Thymus (tissue), 11 donors: ENCODE data around the gene LMTK2. TPM values are rescaled to one million over a fixed set of nuclear protein-coding genes. Genes with fewer than 3 reads are reported as not detected.

Experiments
- DNase-seq, 9 donors: peaks; one replicate each; pipeline ENCODE4 v3.0.0-alpha.2; 2013; ENCODE audit warnings: low spot score in 9 of 9, low read depth in 6 of 9, missing footprints in 1 of 9
- H3K27ac ChIP-seq, 2 donors: one replicate each; pipeline ENCODE4 v1.5.1; 2013; ENCODE audit warnings: control low read depth in 1 of 2, low read depth in 1 of 2, low read length in 1 of 2, mild to moderate bottlenecking in 1 of 2, moderate library complexity in 1 of 2
- H3K27me3 ChIP-seq, 2 donors: one replicate each; pipeline ENCODE4 v1.5.1; 2013; ENCODE audit warnings: low read length in 1 of 2; ENCODE audit not compliant: control insufficient read depth in 2 of 2, insufficient read depth in 1 of 2
- H3K36me3 ChIP-seq, 2 donors: one replicate each; pipeline ENCODE4 v1.5.1; 2013; ENCODE audit warnings: low read length in 1 of 2, mild to moderate bottlenecking in 1 of 2, moderate library complexity in 1 of 2; ENCODE audit not compliant: control insufficient read depth in 2 of 2, insufficient read depth in 2 of 2
- H3K4me1 ChIP-seq, 2 donors: one replicate each; pipeline ENCODE4 v1.5.1; 2013; ENCODE audit warnings: low read length in 2 of 2; ENCODE audit not compliant: control insufficient read depth in 2 of 2, insufficient read depth in 2 of 2
- H3K4me3 ChIP-seq, 2 donors: one replicate each; pipeline ENCODE4 v1.5.1; 2013; ENCODE audit warnings: low read length in 2 of 2, control low read depth in 1 of 2, mild to moderate bottlenecking in 1 of 2
- H3K9me3 ChIP-seq, 2 donors: one replicate each; pipeline ENCODE4 v1.5.1; 2013; ENCODE audit warnings: low read length in 1 of 2, mild to moderate bottlenecking in 1 of 2; ENCODE audit not compliant: control insufficient read depth in 2 of 2, insufficient read depth in 1 of 2
- WGBS: extraction: QIAGEN DNeasy Blood & Tissue Kit; methylation state at CpG from one replicate; pipeline ENCODE4 v1.1.7; 2013; 5-methylcytosine and 5-hydroxymethylcytosine counted together
- polyA plus RNA-seq: library from polyadenylated mRNA; stranded (reverse); fragments of 200-250 nt; gene quantifications from one replicate; pipeline ENCODE4 v1.2.3, GENCODE V29; 2013
- total RNA-seq: library from RNA; stranded (reverse); fragments of 120-200 nt; gene quantifications from one replicate; pipeline ENCODE4 v1.2.4, GENCODE V29; 2013
- donor health status: healthy.

The LMTK2 gene
- total and polyA plus RNA-seq, 2 donors, result 4.4 to 5.4 TPM

DNA sequence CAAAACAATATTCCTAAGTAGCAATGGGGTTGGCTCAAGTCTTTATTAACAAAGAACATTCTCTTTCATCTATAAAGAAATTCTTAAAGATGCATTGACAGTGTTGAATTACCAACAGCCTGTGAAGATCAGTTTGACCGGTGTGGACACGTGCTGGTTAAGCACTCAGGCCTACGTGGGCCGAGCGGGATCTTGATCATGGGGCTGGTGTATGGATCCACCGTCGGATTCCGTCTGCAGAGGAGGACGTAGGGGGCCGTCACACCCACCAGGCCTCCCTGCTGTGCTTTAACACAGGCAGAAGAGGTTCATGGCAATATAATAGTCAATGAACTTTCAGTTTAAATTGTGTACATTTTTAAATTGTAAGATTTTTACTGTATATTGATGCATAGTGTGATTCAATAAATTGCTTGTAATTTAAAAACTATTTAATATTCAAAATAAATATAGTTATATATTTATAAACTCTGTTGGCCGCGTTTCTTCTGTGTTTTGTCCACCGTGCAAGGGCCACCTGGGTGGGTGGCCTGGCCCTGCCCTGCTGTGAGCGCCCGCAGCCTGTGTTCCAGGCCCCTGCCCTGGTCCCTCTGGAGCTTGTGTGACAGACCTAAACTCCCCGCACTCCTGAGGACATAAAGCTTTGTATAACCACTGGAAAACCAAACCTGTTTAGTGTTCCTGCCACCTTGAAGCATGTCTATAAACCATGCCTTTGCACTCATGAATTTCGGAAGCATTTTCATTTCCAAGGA lies 102.7 kb downstream of the LMTK2 start:
- DNase-seq, result no peak

DNA sequence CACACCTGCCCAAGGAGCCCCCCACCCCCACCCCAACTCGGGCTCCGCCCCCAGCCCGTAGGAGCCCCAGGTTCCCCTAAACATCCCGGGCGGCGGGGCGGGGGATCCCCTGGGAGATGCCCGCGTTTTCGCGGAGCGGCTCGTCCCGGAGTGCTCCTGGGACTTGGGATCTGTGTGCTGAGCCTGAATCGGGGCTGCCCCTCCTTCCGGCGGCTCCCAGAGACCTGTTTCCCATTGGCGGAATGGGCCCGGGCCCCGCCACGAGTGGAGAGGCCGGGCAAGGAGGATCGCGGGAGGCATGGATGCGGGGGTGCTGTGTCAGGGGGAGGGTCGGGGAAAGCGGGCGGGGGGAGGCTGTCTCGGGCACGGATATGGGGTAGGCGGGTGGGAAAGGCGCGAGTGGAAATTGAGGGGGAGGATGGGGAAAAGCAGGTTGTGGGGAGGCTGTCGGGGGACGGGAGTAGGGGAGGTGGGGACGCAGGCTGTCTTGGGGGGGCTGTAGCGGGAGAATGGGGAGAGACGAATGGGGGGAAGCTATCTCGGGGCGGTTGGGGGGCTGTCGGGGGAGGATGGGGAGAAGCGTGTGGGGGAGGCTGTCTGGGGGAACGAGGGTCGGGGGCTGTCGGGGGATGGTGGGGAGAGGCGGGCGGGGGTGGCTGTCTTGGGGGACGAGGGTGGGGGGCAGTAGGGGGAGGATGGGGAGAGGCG lies 104.0 kb downstream of the LMTK2 start:
- Histone ChIP-seq H3K27ac (no peak overlapping the region), H3K36me3 (peaks cover 11 to 21% of the 10 kb centered on the region in 2 donors), H3K27me3 (peaks cover 5 to 16% of the 10 kb centered on the region in 2 donors), H3K4me3 (peak overlapping the region in 1 of 2 donors; percentile 42), H3K4me1 (peaks cover 2 to 9% of the 10 kb centered on the region in 2 donors), H3K9me3 (no peaks in the 10 kb centered on the region)
- WGBS, result 19% methylated on average over 47 of the region's 49 CpGs
- no peak for DNase-seq

More for the DNA sequence above, 102.7 kb downstream of the LMTK2 start:
- peaks cover 19 to 28% of the 10 kb centered on the region in 2 donors for H3K36me3 ChIP-seq
- no peak overlapping the region for H3K27ac ChIP-seq
- no peak overlapping the region for H3K4me3 ChIP-seq
- WGBS, result 97% methylated on average over 17 of the region's 17 CpGs
- H3K4me1 ChIP-seq, result peaks cover 2 to 13% of the 10 kb centered on the region in 2 donors
- H3K9me3 ChIP-seq, result no peaks in the 10 kb centered on the region
- peaks cover 5 to 16% of the 10 kb centered on the region in 2 donors for H3K27me3 ChIP-seq

DNA sequence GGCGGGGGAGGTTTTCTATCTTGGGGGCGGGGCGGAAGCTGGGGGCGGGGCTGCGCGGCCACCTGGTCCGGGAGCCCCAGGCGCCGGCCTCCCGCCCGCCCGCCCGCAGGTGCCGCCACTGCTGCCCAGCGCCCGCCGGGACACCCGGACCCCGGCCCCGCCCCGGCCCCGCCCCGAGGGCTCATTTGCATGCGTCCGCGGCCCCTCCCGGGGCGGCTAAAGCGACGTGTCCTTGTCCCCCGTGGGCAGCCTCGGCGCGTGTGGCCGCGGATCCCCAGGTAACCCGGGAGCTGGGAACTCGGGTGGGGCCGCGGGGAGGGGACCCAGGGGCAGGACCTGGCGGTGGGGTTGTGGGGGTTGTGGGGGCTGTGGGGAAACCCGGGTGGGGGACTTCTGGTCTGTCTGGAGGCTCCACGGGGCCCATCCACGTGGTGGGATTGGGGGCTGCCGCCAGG lies 104.6 kb downstream of the LMTK2 start, which contains the start of gene BHLHA15:
TSS of gene BHLHA15 (plus strand) at position 219 of the 455 bp plus-strand sequence. CDS start 871 bp downstream, outside the sequence.
- no peak within 1 kb of the TSS for H3K27ac ChIP-seq
- WGBS, result 2% methylated on average over 45 of the region's 45 CpGs
- H3K9me3 ChIP-seq, result no peaks in the 10 kb centered on the region
- H3K27me3 ChIP-seq, result peaks cover 5 to 16% of the 10 kb centered on the region in 2 donors
- peak in 1 of 9 donors; percentile 23 for DNase-seq
- peaks cover 10 to 21% of the 10 kb centered on the region in 2 donors for H3K36me3 ChIP-seq
- peak within 1 kb of the TSS in 1 of 2 donors; percentile 42 for H3K4me3 ChIP-seq
- peaks cover 2 to 9% of the 10 kb centered on the region in 2 donors for H3K4me1 ChIP-seq

DNA sequence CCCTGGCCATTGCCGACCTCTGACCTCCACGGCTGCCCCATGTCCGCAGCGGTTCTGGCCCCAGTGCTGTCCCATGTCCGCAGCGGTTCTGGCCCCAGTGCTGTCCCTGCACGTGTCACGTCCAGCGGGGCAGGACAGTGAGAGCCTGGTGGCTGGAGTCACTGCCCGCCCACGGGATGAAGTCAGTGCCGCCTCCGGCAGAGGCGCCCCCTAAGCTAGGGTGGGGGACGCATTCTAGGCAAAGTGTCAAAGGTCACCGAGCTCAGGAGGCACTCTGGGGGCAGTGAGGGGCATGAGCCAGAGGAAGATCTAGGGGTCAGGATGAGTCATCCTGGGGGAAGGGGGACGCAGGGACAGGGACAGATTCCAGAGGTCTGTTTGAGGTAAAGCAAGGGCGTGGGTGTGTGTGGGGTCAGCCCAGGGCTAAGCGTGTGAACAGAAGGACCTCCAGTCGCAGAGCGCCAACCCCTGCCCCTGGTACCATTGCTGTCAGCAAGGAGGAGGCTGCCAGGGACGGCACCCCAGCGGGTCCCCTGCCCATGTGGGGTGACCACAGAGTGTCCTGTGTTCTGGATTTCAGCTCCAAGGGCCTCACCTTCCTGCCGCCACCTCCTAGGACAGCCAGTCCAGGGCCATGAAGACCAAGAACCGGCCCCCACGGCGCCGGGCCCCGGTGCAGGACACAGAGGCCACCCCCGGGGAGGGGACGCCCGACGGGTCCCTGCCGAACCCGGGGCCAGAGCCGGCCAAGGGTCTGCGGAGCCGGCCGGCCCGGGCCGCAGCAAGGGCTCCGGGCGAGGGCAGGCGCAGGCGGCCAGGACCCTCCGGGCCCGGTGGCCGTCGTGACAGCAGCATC lies 105.2 kb downstream of the LMTK2 start:
- peaks cover 5 to 16% of the 10 kb centered on the region in 2 donors for H3K27me3 ChIP-seq
- 92% methylated on average over 49 of the region's 49 CpGs for WGBS
- H3K9me3 ChIP-seq, result no peaks in the 10 kb centered on the region
- no peak overlapping the region for H3K27ac ChIP-seq
- no peak for DNase-seq
- H3K4me1 ChIP-seq, result peaks cover 2 to 9% of the 10 kb centered on the region in 2 donors
- H3K36me3 ChIP-seq, result peaks cover 7 to 17% of the 10 kb centered on the region in 2 donors
- peak overlapping the region in 1 of 2 donors; percentile 42 for H3K4me3 ChIP-seq

DNA sequence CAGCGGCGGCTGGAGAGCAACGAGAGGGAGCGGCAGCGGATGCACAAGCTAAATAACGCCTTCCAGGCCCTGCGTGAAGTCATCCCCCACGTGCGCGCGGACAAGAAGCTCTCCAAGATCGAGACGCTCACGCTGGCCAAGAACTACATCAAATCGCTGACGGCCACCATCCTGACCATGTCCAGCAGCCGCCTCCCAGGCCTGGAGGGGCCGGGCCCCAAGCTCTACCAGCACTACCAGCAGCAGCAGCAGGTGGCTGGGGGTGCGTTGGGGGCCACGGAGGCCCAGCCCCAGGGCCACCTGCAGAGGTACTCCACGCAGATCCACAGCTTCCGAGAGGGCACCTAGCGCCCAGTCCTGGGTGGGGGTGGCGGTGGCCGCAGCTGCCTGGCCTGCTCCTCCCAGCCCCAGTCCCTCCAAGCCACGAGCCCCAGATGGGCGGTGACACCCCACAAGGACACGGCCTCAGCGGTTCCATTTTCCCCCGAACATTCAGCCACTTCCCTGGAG lies 105.9 kb downstream of the LMTK2 start:
- Histone ChIP-seq H3K9me3 (no peaks in the 10 kb centered on the region), H3K36me3 (peaks cover 8 to 17% of the 10 kb centered on the region in 2 donors), H3K27ac (no peak overlapping the region), H3K4me3 (no peak overlapping the region), H3K27me3 (peaks cover 5 to 16% of the 10 kb centered on the region in 2 donors), H3K4me1 (peaks cover 2 to 9% of the 10 kb centered on the region in 2 donors)
- DNase-seq, result no peak
- WGBS, result 95% methylated on average over 30 of the region's 30 CpGs

DNA sequence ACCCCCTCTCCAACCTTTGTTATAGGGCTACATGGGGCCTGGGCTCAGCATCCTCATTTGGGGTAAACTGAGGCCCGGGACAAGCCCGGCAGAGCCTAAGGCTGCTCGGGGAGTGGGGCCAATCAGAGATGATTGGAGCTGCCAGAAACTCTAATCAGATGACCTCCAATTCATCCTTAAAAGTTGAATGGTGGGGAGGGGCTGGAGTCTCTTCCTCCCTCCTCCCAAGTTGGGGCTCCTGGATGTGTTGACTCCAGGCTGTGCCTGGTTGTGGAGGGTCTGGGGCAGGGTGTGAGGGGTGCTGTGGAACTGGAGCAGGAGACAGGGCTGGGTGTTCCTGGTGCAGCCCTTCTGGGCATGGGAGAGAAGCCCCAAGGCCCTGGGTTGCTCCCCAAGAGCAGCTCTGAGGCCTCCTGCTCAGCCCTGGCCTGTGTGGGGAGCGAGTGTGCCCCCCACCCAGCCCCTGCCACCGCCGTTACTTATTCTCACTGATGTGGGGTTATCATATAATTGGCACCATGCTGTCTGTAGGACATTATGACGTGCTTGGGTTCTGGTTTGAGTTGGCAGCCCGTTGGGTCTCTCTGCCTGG lies 106.7 kb downstream of the LMTK2 start:
- peaks cover 5 to 16% of the 10 kb centered on the region in 2 donors for H3K27me3 ChIP-seq
- H3K9me3 ChIP-seq, result no peaks in the 10 kb centered on the region
- H3K36me3 ChIP-seq, result peaks cover 8 to 19% of the 10 kb centered on the region in 2 donors
- 95% methylated on average over 8 of the region's 8 CpGs for WGBS
- DNase-seq, result no peak
- peaks cover 2 to 14% of the 10 kb centered on the region in 2 donors for H3K4me1 ChIP-seq
- no peak overlapping the region for H3K4me3 ChIP-seq
- H3K27ac ChIP-seq, result no peak overlapping the region

DNA sequence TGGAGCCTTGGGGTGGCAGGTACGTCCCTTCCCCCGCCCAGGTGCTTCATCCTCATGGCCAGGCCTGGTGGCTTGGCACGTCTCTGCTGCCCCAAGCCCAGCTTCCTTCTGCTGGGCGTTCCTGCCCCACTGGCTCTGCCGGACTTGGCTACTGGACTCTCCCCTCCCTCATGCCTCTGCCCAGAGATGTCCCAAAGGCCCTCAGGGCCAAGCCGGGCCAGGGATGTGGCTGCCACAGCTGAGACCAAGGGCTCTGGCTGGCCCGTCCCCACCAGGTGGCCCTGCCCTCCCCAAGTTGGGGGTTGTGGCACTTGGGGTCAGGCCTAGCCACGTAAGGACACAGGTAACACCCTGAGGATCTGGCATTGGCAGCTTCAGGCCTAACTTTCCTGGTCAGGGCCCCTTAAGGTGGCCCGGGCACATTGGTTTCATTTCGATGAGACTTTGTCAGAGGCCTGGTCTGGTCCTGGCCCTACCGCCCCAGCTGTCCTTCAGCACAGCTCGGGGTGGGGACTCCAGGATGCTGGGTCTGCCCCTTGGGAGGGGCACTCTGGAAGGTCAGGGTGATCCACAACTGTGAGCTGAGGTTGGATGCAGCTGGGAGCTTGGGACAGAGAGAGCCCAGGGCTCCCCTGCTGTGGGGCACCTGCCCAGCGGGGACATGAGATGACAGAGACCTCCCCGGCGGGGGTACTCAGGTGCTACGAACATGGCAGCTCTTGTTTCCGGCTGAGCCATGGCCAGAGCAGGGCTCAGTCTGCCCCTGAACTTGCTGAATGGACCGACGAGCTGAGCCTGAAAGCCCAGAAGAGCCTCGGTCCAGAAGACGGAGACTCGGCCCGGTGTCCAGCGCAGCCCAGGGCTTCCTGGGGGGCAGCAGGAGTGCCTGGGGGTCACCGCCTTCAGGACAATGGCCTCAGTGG lies 107.5 kb downstream of the LMTK2 start:
- Histone ChIP-seq H3K27ac (no peak overlapping the region), H3K36me3 (peaks cover 8 to 19% of the 10 kb centered on the region in 2 donors), H3K4me1 (peaks cover 2 to 14% of the 10 kb centered on the region in 2 donors), H3K9me3 (no peaks in the 10 kb centered on the region), H3K4me3 (no peak overlapping the region), H3K27me3 (peaks cover 5 to 16% of the 10 kb centered on the region in 2 donors)
- DNase-seq, result no peak
- 96% methylated on average over 25 of the region's 25 CpGs for WGBS
